SK-N-MC (cell line): ENCODE data around the gene SPATA31D1.

Experiments used
- EZH2 ChIP-seq: fragments of 200-600 bp; sonication (generic); IDR thresholded peaks from one replicate; pipeline ENCODE4 v1.6.1; 2017; ENCODE audit warnings: antibody characterized with exemption
- POLR2AphosphoS5 ChIP-seq: IDR thresholded peaks from 2 replicates; pipeline ENCODE4 v1.6.1; 2012; ENCODE audit warnings: mild to moderate bottlenecking, low read depth, low read length, borderline replicate concordance

DNA sequence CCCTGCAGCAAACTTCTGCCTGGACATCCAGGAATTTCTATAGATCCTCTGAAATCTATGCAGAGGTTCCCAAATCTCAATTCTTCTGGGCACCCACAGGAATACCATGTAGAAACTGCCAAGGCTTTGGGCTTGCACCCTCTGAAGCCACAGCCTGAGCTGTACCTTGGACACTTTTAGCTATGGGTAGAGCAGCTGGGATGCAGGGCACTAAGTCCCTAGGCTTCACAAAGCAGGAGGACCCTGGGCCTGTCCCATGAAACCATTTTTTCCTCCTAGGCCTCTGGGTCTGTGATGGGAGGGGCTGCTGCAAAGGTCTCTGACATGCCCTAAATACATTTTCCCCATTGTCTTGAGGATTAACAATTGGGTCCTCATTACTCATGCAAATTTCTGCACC, 32.9 kb upstream of the SPATA31D1 start:
- TF ChIP-seq EZH2 (no peak), POLR2AphosphoS5 (no peak)
